ENCODE data around the gene INCA1.

INCA1 gene

DNA sequence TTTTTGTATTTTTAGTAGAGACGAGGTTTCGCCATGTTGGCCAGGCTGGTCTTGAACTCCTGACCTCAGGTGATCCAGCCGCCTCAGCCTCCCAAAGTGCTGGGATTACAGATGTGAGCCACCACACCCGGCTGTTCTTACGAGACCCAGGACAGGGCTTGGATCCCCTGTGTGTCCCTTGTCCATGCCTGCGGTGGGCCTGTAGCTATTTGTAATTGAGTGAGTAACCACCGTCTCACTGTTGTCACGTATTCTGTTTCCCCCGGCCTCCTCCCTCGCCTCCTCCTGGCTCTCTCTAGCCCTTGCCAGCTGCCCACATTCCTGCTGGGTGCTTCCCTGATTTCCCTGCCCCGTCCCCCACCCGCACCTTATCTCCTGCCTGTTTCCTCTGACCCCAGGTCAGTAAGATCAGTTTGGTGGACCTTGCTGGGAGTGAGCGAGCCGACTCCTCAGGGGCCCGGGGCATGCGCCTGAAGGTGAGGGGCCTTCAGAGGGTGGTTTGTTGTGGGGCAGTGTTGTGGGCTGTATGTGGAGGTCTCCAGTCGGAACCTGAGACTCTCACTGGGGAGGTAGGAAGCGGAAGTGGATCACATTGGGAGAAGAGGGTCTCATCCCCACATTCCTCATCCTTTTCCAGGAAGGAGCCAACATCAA lies 6.0 kb upstream of the INCA1 start:
- DNase-seq: no peak

DNA sequence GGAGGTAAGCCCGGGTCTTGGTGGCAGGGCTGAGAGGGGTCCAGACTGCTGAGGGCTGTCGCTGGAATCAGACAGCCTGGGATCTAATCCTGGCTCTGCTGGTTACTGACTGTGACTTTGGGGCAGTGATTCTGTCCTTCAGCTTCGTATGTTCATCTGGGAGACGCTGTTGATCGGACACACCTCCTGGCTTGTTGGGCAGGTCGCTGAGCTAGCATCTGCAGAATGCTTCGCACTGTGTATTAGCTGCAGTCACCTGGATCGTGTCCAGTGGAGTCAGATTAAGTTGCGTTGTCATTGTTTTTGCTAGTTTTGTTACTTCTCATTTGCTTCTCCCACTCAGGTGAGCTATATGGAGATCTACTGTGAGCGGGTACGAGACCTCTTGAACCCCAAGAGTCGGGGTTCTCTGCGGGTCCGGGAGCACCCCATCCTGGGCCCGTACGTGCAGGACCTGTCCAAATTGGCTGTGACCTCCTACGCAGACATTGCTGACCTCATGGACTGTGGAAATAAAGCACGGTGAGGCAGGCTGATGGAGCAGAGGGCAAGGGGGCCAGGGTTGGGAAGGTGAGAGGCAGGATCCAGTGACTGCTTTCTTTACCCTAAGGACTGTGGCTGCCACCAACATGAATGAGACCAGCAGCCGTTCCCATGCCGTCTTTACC lies 4.9 kb upstream of the INCA1 start:
- DNase-seq: no peak

DNA sequence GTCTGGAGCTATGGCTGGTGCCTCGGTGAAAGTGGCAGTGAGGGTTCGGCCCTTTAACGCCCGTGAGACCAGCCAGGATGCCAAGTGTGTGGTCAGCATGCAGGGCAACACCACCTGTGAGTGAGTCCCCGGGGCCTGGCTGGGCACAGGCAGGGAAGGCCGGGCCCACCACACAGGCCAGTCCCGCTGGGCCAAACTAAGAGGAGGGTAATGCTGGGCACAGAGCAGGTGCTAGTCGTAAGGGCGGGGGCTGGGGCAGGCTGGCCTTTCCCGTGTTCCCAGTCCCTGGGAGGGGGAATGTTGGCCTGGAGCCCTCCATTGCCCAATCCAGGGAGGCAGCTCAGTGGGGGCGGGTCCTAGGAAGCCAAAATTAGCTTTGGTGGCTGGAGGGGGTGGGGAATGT lies 2.9 kb upstream of the INCA1 start:
- no peak for DNase-seq

DNA sequence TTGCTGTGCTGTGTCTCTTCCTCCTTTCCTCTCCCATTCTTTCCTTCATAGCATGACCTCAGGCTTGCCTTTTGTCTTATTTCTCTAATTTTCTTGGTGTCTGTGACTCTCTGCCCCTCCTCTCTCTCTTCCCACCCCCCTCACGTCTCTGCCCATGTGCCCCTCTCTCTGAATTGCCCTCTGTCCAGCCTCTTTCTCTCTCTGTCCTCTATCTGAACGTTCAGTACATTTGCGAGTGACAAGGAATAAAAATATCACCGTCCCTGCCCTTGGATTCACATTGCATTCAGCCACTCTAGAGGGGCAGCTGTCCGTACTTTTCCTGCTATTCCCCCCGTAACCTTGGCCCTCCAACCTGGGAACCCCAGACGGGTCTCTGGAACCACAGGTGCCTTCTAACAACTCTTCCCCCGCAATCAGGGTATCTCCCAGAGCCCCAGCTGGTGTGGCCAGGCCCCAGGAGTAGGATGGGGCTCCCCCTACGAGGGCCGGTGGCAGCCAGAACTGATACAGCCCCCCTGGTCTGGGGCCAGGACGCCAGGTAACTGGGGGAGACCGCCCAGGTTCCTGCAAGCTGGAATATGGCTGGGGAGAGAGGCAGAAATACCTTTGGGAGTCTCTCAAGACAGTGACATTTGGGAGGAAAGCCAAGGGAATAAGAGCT lies 2.2 kb upstream of the INCA1 start:
- DNase-seq: no peak

DNA sequence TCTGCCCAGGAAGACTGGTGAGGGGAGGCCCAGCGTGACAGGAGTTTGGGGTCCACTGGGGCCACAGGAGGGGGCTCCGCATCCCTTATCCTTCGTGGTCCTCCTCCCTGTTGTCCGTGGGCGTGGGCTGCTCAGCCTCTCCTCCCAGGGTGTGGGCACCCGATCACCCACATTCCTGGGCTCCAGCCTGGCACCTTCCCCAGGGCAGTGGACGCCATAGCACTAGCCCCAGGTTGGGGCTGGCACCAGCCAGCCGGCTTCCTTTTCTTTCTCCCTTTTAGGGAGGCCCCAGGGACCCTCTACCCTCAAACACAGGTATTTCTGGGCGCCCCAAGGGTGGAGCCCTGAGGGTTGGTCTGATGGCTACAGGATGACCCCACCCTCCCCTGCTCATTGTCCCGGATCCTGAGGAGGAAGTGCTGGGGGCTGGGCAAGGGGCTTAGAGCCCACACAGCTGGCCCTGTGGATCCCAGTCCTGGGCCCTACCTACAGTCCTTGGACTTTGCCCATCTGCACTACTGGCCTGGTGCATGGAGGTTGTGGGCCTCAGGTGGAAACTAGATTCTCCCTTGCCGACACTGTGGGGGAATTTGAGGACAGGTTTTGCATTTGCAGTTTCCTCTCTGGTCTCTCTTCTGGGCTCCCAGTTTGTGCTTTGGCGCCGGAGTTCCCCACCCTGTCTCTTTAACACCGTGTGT lies 1.6 kb upstream of the INCA1 start:
- peak; percentile 10 for DNase-seq

DNA sequence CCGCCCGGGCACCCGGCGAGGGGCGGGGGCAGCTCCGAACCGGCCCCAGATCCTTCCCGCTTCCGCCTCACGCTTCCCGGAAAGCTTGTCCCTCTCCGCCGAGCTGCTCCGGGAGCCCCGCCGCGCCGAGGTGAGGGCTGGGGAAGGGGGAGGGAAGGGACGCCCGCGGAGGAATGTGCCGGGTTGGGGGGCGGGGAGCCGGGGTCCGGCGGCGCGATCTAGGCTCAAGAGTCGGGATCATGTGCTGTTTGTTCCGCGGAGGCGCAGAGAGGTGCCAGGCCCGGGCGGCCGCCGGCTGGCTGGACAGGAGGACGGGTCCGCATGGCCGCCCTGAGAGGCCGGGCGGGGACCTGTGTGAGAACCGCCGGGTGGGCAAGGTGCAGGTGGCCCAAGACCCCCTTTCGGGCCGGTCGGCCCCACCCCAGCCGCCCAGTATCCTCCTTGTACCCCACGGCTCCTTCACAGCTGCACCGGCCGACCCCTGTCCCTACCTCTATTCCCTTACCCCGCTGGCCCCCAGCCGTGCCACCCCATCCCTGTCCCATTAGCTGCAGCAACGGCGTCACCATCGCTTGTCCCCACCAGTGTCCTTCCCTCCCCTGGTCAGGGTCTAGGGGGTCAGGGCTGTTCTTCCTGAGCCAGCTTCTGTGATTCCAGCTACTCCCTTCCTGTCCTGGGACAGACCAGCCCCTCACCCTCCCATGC lies 857 bp upstream of the INCA1 start:
- DNase-seq: no peak

DNA sequence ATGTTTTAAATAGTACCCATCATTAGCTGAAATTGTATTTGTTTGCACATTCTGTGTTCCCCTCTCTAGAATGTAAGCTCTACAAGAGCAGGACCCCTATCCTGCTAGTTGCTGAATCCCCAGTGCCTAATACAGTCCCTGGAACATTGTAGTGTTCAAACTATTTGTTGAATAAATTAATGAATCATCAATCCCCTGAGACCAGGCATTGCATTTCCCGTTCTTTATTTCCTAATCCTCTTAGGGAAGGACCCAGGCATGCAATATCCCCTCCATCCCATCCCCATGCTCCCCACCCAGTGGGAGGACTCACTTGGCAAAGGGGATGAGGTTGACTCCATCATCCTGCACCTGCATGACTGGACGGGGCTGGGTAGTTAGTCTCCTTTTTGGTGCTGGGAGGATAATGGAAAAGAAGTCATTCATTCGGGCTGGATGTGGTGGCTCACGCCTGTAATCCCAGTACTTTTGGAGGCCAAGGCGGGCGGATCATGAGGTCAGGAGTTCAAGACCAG lies 3.2 kb downstream of the INCA1 start:
- no peak for DNase-seq

DNA sequence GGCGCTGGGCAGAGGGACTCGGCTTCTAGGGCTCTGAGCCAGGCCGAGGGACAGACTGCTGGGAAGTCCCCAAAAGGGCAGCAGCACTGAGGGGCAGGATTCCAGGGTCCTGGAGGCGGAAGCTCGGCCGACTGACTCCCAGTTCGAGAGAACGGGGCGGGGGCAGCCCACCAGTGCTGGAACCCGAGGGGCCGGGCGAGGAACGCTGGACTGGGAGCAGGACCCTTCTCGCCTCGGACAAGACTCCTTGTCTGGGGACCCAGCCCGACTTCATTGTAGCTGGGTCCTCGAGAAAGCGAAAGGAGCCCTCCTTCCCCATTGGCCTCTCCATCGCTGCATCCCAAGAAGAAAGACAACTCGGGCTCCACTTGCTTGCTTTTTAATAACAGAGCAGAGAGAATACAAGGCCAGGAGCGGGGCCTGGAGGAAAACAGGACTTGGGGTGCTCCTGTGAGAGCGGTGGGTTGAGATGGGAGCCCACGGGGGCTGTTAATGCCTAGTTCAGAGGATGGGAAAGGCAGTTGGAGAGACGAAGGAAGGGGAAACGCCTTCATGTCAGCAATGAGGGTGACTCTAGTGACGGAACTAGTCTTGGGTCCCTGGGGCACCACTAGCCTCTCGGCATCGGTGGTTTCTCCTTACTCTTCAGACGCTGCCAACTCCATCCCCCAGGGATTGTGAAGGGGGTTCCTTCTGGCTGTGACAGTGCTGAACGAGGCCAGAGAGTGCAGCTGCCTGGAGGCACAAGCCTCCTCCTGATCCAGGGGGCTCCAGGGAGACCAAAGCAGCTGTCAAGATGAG lies 9.4 kb downstream of the INCA1 start:
- peak; percentile 48 for DNase-seq

DNA sequence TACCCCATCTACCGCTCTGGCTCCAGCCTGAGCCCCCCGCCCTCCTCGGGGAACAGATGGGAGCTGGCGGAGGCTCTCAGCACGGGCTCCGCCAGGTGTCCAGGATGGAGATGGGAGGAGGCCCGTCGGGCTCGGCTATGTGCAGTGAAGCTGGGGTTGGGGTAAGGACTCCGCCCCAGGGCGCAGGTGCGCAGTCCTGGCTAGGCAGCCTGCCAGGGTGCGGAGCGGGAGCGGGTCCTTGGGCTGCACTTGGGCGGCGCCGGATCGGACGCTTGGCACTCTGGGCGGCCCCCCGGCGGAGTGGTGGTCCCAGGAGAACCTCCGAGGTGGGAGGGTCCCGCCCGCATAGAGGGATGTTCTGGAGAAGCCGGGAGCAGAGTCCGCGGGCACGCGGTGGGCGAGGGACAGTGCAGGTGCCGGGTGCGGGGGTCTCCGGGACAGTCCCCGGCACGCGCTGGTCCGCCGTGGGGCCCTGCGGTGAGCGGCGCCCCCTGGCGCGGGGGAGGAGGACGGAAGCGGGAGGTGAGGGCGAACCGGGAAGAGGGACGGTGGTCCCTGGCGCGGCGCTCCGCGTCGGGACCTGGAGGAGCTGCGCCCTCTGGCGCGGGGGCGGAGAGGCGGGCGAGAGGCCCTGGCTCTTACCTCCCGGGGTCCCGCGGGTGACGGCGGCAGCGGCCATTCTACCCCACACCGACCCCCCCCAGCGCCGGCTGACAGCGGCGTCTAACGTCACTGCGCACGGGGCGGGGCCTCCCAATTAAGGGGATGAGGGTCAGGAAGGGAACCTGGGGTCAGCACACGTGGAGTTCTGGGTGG lies 10.2 kb downstream of the INCA1 start, which contains the start of gene CAMTA2:
TSS of gene CAMTA2 (minus strand) at position 725 of the 816 bp plus-strand sequence. CDS start 1,453 bp downstream, outside the sequence.
- DNase-seq: peak; percentile 82

DNA sequence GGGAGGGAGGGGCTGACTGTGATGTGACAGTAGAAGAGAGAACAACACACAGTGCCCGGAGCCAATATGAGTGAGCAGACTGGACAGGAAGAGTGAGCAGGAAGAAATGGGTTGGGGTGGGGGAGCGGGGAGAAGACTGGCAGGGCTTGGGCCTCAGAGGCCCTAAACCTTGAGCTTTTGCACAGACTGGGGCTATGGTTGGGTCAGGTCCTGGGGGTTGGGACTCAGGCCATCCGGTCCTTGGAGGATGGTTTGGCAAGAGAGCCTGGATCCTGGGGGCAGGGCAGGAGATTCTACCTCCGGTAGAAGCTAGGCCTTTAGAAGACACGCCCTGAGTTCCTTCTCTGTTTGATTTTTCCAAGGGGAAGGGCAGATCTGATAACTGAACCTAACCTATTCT lies 10.9 kb downstream of the INCA1 start:
- DNase-seq: peak; percentile 29

DNA sequence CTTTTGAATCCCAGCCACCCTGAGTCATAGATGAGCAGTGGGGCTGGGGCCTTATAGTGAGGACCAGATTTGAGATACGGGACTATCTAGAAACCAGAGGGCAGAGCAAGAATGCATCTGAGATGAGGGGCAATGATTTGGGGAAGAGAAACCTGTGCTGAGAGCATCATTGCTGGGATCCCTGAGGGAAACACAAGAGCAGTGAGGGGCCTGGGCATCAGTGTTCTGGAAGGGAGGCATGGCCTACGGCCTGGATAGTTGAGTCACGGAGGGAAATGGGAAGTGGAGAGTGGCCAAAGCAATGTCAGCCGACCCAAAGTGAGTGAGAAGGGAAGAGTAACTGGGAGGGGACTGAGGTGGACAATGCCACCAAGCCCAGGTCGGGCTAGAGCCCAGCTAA lies 15.0 kb downstream of the INCA1 start:
- peak; percentile 46 for DNase-seq

DNA sequence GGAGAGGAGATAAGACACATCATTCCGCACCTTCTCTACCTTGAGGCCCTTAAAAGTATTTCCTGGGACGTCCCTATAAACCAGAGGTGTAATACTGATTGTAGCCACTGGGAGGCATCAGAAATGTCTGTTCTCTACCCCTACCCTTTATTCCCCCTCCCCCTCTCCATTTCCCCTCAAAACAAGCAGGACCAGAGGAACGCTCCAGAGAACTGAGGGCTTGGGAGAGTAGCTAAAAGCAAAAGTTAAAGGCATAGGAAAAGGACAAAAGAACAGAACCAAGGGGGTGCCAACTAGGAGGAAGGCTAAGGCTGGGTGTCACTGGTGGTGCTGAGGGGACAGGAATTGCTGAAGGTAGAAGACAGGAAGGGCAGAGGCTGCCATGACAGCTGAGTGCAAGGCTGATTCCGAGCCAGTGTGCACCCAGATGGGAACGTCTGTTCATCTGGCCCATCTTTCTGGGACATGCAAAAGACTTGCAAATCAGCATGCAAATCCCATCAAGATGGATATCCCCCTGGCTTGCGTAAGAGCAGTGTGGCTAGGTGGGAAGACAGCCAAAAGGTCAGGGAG lies 16.6 kb downstream of the INCA1 start:
- peak; percentile 61 for DNase-seq

DNA sequence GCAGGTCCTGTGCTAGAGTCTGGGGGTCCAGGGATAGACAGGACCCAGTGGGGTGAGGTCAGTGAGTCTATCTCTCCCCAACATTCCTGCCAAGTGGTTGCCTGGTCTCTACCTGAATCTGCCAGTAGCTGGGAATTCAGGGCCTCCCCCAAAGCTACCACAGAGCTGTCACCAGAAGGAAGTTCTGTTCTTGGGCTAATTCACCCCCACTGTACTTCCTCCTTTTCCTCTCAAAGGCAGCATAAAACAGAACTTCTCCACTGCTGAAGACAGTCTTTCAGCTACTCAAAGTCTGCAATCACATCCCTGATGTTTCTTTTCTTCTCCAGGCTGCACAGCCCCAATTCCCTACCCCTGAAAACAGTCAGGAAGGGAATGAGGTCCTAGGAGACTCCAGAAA lies 18.6 kb downstream of the INCA1 start:
- peak; percentile 72 for DNase-seq

DNA sequence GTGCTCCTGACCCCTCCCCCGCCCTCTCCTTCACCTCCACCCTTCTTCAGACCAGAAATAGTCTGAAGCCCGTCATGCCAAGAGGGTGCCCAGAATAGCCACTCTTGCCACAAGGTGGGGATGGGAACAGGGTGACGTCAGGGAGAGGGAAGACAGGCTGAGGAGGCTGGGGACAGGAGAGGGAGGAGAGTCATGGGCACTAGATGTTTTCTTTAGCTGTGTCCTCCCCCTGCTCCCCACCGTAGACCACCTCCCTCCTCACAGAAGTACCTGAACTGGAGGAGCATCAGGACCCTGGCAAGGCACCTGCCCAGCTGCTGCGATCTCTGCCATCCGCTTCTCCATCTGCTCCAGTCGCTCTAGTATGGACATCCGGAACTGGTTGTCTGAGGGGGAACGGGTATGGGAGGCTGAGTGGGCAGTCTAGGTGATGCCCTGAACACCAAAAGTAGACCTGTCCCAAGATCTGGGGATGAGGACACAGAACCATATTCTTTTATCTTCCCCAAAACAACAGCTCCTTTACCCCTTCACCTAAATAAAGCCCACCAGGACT lies 23.1 kb downstream of the INCA1 start:
- DNase-seq: no peak

DNA sequence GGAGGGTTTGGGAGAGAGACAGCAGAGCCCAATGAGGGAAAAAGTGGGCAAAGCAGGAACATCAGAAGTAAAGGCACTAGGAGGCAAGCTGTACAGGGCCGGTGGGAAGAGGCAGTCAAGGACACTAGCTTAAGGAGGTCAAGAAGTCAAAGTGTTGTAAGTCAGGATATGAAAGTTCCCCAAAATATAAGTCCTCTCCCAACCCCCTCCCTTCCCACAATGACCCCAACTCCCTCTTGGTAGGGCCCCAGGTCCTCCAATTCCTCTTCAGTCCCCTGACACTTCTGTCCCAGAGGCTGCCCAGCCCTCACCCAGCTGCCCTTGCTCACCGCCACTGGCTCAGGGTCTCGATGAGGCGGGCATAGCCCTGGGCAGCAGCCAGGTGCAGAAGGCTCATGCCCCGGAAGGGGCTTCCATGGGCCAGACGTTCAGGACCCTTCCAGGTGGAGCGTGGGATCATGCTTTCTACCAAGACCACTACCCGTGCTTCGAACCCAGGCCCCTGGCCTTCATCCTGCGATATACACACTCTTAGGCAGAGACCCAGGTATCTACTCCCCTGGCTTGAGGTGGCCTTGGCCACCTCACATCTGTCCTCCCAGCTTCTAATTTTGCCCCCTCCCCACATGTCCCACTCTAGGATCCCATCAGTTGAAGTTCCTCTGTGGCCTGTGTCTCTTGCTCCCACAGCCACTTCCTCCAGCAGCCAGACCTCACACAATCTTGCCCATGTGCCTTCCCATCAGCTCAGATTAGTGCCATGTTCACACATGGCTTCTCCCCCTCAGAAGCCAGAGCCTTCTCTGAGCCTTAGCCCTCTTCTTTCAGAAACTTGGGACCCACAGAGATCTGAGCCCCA lies 23.8 kb downstream of the INCA1 start:
- DNase-seq: no peak

DNA sequence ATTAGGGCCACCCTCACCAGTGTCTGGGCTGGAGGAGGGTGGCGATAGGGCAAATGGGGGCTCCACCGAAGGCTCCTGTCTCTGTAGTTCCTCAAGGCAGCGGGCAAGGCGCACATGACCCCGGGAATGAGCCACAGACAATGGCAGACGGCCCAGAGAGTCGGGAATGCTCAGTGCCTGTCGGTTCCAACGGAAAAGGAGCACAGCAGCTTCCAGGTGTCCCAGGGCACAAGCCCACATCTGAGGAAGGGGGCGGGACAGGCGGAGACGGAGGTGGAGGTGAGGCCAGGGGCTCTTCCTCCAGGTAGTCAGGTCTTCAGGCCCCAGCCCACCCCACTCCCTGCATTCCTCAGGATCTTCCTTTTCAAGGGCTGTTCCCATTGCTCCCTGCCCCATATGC lies 24.6 kb downstream of the INCA1 start:
- no peak for DNase-seq

DNA sequence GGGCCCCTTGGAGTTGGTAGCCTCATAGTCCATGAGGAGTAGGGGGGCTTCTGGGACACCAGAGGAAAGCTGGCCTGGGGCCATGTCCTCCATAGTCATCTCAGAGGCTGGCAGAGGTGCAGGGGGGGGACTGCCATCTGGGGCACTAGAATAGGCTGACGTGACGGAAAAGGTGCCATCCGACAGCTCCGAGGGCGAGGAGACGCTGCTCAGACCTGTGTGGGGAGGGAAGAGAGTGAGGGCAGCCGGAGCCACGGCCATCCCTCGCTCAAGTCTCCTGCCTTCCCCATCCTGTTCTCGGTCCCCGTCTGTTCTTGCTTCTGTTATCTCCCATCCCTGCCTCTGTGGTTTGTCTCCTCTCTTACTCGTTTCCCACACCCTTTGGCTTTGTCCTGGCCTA lies 25.0 kb downstream of the INCA1 start:
- DNase-seq: no peak

DNA sequence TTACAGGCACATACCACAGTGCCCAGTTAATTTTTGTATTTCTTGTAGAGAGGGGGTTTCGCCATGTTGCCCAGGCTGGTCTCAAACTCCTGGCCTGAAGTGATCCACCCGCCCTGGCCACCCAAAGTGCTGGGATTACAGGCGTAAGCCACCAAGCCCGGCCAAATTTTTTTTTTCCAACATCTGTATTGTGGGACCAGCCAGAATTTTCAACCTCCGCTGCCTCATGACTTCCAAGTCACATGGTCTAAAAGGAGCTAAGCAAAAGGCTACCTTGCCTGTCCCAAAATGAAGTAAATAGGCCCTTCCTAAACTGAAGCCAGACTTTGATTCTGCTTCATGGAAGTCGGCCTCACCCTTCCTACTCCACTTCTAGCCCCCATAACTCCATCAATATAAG lies 25.5 kb downstream of the INCA1 start:
- no peak for DNase-seq

DNA sequence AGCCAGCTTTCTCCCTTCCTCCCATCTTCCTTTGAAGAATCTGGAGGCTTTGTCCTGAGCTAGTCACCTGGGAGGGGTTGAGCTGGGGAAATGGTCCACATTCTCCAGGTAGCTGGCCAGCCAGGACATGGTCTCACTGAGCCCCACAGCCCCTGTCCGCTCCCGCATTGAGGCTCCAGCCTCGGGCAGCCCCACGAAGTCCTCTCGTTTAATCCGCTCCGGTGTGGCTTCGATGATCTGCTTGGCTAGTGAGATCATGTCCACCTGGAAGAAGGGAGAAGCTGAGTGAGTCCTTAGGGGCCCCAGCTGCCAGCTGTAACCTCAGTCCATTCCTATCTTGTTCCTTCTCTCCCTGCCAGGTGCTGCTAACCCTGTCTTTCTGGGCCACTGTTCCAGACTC lies 27.0 kb downstream of the INCA1 start:
- no peak for DNase-seq

All from inflammatory macrophage treated with lipopolysaccharide for 4 hours (primary cell).